KMS-11 (cell line): ENCODE data around the gene IFIT1.
"Not testable (repeated sequence)": the region's sequence is repeated elsewhere in the genome, so short reads cannot be mapped to it uniquely, and the experiment has no call there.

Experiments
- H2AFZ ChIP-seq: fragments of 200-600 bp; sonication (generic); 2 replicates; pipeline ENCODE4 v1.6.1; 2016; ENCODE audit warnings: antibody characterized with exemption, mixed run types, low read depth
- H3K27ac ChIP-seq: fragments of 200-600 bp; sonication (generic); 2 replicates; pipeline ENCODE4 v1.6.1; 2016; ENCODE audit warnings: mild to moderate bottlenecking, mixed run types
- H3K27me3 ChIP-seq: fragments of 200-600 bp; sonication (generic); 2 replicates; pipeline ENCODE4 v1.6.1; 2017; ENCODE audit warnings: mild to moderate bottlenecking, low read depth, mixed run types, moderate library complexity; ENCODE audit not compliant: insufficient read depth
- H3K36me3 ChIP-seq: fragments of 200-600 bp; sonication (generic); 2 replicates; pipeline ENCODE4 v1.6.1; 2017; ENCODE audit warnings: mild to moderate bottlenecking, mixed run types; ENCODE audit not compliant: insufficient read depth
- H3K4me1 ChIP-seq: fragments of 200-600 bp; sonication (generic); 2 replicates; pipeline ENCODE4 v1.6.1; 2016; ENCODE audit warnings: mild to moderate bottlenecking, low read depth, mixed run types; ENCODE audit not compliant: poor library complexity, severe bottlenecking
- H3K4me2 ChIP-seq: fragments of 200-600 bp; sonication (generic); 2 replicates; pipeline ENCODE4 v1.7.0; 2016; ENCODE audit warnings: mild to moderate bottlenecking, mixed run types
- H3K4me3 ChIP-seq: fragments of 200-600 bp; sonication (generic); IDR thresholded peaks from 2 replicates; pipeline ENCODE4 v1.6.1; 2017; ENCODE audit warnings: low read depth, low read length, mixed read lengths; ENCODE audit not compliant: insufficient read depth
- H3K79me2 ChIP-seq: fragments of 200-600 bp; sonication (generic); 2 replicates; pipeline ENCODE4 v1.6.1; 2016; ENCODE audit warnings: low read depth, mixed run types; ENCODE audit not compliant: insufficient read depth
- H3K9ac ChIP-seq: fragments of 200-600 bp; sonication (generic); 2 replicates; pipeline ENCODE4 v1.6.1; 2016; ENCODE audit warnings: mild to moderate bottlenecking, mixed run types
- H4K20me1 ChIP-seq: fragments of 200-600 bp; sonication (generic); 2 replicates; pipeline ENCODE4 v1.6.1; 2016; ENCODE audit warnings: mild to moderate bottlenecking, mixed run types; ENCODE audit not compliant: insufficient read depth
- TF ChIP-seq, protein P1 (sequence below): fragments of 200-600 bp; sonication (generic); conservative IDR thresholded peaks from 2 replicates; pipeline ENCODE4 v1.6.1; 2017; ENCODE audit warnings: low read depth, mild to moderate bottlenecking, antibody characterized with exemption, low read length, moderate library complexity, mixed read lengths

IFIT1 gene

DNA sequence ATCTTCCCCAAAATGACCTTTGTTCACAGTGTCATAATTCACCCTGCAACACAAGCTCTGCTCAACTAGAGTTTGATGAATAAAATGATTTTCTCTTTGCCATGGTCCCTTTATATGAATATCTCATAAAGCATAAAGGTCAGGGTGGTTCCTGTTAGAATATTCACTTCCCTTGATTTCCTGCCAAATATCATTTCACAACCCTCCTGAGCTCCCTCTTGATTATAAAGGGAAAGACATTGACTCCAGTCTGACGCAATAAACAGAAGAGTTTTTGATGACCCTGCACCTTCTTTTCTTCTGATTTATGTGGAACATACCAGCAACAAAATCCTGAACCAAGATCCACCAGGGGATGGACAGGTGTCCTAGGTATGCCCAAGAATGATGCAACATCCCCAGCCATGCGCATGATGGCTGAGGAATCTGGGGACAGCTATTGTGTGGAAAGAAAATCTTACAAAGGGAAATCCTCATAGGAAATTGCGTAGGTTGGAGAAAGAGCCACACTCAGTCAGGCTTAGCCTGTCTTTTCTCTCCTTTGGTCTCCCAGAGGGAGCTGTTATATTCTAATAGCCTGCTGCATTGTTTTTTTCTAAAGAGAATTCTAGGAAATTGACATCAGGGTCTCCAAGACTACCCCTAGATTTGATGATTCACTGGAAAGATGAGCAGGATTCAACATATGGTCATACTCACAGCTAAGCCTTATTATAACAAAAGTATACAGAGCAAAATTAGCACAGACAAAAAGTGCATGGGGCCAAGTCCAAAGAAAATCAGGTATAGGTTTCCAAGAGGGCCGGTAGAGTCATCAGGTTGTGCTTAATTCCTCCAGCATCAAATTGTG lies 45.8 kb upstream of the IFIT1 start:
- H4K20me1 ChIP-seq: no peaks in the 10 kb centered on the region
- H3K27ac ChIP-seq: no peak overlapping the region; the same call in 1 of the 2 replicates
- H3K27me3 ChIP-seq: no peaks in the 10 kb centered on the region
- no peak overlapping the region for H3K9ac ChIP-seq
- TF ChIP-seq, protein P1, sequence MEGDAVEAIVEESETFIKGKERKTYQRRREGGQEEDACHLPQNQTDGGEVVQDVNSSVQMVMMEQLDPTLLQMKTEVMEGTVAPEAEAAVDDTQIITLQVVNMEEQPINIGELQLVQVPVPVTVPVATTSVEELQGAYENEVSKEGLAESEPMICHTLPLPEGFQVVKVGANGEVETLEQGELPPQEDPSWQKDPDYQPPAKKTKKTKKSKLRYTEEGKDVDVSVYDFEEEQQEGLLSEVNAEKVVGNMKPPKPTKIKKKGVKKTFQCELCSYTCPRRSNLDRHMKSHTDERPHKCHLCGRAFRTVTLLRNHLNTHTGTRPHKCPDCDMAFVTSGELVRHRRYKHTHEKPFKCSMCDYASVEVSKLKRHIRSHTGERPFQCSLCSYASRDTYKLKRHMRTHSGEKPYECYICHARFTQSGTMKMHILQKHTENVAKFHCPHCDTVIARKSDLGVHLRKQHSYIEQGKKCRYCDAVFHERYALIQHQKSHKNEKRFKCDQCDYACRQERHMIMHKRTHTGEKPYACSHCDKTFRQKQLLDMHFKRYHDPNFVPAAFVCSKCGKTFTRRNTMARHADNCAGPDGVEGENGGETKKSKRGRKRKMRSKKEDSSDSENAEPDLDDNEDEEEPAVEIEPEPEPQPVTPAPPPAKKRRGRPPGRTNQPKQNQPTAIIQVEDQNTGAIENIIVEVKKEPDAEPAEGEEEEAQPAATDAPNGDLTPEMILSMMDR: no peak
- H2AFZ ChIP-seq: no peak overlapping the region
- H3K4me2 ChIP-seq: no peak overlapping the region
- peaks cover 62% of the 10 kb centered on the region for H3K4me1 ChIP-seq
- H3K4me3 ChIP-seq: no peak overlapping the region
- no peaks in the 10 kb centered on the region for H3K79me2 ChIP-seq
- no peaks in the 10 kb centered on the region for H3K36me3 ChIP-seq

DNA sequence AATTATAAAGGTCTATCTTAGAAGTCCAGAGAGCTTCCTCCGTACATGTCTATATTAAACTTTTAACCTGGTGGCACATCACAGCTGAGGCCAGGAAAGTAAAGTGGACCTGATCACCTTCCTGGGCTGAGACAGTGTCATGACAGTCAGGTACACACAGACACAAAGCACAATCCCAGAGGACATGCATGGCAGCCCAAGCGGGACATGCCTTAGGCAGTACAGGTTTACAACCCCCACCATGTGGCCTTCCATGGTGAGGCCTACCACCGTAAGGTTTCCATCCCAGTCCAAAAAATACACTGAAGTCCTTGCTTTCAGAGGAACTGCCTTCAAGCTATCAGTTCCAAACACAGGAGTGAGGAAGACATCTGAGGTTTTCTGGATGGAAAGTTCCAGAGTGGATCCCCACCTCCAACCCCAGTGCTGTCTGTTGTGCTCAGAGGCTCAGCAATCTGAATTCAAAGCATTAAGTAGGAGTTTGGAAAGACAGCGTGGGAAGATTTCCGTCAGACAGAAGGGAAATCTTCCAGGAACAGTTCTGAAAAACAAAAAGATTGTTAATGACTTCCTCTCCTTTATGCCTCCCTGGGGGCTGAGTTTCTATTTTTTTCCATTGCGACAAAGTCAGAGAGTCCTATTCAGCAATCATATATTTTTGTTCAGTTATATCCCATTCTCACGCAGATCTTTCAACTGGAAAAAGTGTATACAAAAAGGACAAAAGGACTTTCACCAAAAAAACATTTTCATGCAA lies 44.5 kb upstream of the IFIT1 start:
- TF ChIP-seq, protein P1: no peak
- no peak overlapping the region for H3K27ac ChIP-seq

DNA sequence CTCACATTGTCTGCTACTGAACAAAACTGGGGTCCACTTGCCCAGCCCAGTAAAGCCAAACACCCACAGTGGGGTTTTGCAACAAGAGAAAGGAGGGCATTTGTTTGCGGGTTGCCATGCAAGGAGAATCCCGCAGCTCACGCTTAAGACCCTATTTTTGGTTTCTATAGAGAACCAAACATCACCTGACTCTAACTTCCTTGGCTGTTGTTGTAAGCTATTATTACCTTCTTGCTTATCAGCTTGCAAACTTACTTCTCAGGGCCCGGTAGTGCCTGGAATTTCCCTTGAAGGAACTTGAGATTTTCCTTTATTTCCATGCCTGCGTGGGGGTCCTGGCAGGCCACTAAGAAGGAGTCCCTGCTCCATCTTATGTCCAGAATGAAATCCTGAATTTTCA lies 43.9 kb upstream of the IFIT1 start:
- no peaks in the 10 kb centered on the region for H4K20me1 ChIP-seq
- no peak overlapping the region for H3K9ac ChIP-seq
- no peaks in the 10 kb centered on the region for H3K79me2 ChIP-seq
- H3K4me2 ChIP-seq: peak overlapping the region; percentile 83; the same call in 1 of the 2 replicates
- H3K4me3 ChIP-seq: no peak overlapping the region
- H3K4me1 ChIP-seq: peaks cover 79% of the 10 kb centered on the region
- peak overlapping the region; percentile 95; the same call in 1 of the 2 replicates for H3K27ac ChIP-seq
- H3K36me3 ChIP-seq: no peaks in the 10 kb centered on the region
- no peaks in the 10 kb centered on the region for H3K27me3 ChIP-seq
- H2AFZ ChIP-seq: no peak overlapping the region
- TF ChIP-seq, protein P1: no peak

More for the DNA sequence above, 44.5 kb upstream of the IFIT1 start:
- H3K4me2 ChIP-seq: no peak overlapping the region
- no peaks in the 10 kb centered on the region for H3K36me3 ChIP-seq
- no peak overlapping the region for H2AFZ ChIP-seq
- no peaks in the 10 kb centered on the region for H3K27me3 ChIP-seq
- peaks cover 73% of the 10 kb centered on the region for H3K4me1 ChIP-seq
- H4K20me1 ChIP-seq: no peaks in the 10 kb centered on the region
- H3K4me3 ChIP-seq: no peak overlapping the region
- H3K79me2 ChIP-seq: no peaks in the 10 kb centered on the region
- no peak overlapping the region for H3K9ac ChIP-seq

DNA sequence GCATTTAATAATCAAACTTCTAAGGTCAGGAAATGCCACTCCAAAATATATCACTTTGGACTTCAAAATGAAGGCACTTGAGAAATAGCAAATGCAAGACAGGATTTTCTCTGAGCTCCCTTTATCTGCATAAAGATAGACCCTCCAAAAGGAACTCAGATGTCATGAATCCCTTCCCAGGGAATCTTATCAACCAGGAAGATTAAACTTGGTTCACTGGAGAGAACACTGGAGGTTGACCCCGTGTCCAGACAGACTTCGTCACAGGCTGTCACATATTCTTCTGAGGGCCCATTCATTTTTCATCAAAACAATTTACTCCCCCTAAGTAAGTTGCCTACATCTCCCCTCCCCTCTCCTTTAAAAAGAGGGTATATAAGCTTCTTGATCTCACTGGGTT lies 43.4 kb upstream of the IFIT1 start:
- peak overlapping the region; percentile 95; the same call in 1 of the 2 replicates for H3K27ac ChIP-seq
- peak overlapping the region; percentile 83 for H3K4me2 ChIP-seq
- TF ChIP-seq, protein P1: no peak
- H3K4me3 ChIP-seq: no peak overlapping the region
- H2AFZ ChIP-seq: no peak overlapping the region
- H3K27me3 ChIP-seq: no peaks in the 10 kb centered on the region
- H3K4me1 ChIP-seq: peaks cover 83% of the 10 kb centered on the region
- no peak overlapping the region for H3K9ac ChIP-seq
- H4K20me1 ChIP-seq: no peaks in the 10 kb centered on the region
- no peaks in the 10 kb centered on the region for H3K36me3 ChIP-seq
- H3K79me2 ChIP-seq: no peaks in the 10 kb centered on the region

DNA sequence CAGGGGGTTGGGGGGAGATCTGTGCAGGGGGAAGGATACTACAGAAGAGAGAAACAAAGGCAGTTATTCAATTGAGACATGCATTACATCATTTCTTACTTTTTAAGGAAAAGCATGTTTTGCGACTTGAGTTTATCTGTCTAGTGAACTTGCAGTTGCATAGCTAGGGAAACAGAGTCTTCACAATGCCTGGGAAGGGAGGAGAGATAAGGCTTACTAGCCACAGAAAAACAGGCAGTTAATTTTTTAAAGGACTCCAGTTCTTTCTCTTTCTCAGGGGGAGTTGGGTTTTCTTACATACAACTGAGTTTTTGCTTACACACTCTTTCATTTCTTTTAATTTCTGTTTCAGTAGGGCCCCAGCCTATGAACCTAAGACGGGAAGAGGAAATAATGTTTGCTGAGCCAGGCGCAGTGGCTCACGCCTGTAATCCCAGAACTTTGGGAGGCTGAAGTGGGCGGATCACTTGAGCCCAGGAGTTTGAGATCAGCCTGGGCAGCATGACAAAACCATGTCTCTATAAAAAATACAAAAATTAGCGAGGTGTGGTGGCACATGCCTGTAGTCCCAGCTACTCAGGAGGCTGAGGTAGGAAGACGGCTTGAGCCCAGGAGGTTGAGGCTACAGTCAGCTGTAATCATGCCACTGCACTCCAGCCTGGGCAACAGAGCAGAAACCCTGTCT lies 41.6 kb upstream of the IFIT1 start:
- H3K27me3 ChIP-seq, H3K4me3 ChIP-seq, H3K79me2 ChIP-seq, H3K36me3 ChIP-seq, H4K20me1 ChIP-seq: not testable (repeated sequence)
- peaks cover 92% of the 10 kb centered on the region for H3K4me1 ChIP-seq
- peak overlapping the region; percentile 83 for H3K4me2 ChIP-seq
- H3K27ac ChIP-seq: peak overlapping the region; percentile 95
- peak overlapping the region; percentile 68 for H3K9ac ChIP-seq
- H2AFZ ChIP-seq: peak overlapping the region; percentile 5
